PC-3 (cell line): ENCODE data around the gene NBR1.

ENCODE experiments used
- EZH2 ChIP-seq: fragments of 300-600 bp; sonication (generic); IDR thresholded peaks from one replicate; pipeline ENCODE4 v1.6.1; 2017; ENCODE audit warnings: antibody characterized with exemption, mild to moderate bottlenecking, low read length; ENCODE audit not compliant: unreplicated experiment
- TF ChIP-seq, protein P1 (sequence below): fragments of 300-600 bp; sonication (generic); conservative IDR thresholded peaks from 2 replicates; pipeline ENCODE4 v1.5.1; 2017; ENCODE audit warnings: antibody characterized with exemption, low read depth, mild to moderate bottlenecking, low read length

DNA sequence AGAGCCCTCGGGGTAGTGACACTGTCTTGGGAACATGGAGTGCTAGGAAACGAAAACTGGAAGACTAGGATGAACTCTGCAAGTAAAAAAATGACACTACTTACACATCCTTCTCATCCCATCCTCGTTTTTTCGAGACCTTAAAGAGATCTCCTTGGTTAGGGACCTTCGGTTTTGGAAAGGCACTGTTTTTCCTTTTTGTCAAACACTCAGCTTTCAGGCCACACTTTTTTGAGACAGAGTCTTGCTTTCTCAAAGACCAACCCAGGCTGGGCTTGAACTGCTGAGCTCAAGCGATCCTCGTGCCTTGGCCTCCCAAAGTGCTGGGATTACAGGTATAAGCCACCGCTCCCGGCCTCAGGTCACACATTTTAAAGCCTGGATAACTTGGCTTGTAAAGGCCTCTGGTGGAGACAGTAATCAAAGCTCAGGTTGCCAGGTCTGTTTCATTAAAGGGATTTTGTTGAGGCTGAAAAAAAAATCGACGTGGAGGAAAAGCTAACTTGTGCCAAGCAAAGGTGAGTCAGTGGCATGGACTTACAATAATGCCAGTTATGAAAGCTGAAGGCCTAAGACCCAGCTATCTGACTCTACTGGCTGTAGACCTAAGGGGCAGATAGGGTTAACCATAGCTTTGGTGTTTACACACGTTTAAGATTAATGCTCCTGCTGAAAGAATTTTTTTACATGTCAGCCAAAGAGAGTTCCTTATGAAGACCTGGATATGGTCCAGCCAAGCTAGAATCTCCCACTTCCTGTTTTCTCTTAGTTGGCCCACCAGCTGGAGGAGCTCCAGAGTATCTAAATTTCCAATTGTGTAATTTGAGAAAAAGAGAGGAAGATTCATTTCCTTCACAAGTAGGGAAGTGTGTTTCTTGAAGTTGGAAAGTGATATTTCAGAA is 823 bp downstream of the NBR1 start:
- TF ChIP-seq EZH2 = no peak
- TF ChIP-seq, protein P1, sequence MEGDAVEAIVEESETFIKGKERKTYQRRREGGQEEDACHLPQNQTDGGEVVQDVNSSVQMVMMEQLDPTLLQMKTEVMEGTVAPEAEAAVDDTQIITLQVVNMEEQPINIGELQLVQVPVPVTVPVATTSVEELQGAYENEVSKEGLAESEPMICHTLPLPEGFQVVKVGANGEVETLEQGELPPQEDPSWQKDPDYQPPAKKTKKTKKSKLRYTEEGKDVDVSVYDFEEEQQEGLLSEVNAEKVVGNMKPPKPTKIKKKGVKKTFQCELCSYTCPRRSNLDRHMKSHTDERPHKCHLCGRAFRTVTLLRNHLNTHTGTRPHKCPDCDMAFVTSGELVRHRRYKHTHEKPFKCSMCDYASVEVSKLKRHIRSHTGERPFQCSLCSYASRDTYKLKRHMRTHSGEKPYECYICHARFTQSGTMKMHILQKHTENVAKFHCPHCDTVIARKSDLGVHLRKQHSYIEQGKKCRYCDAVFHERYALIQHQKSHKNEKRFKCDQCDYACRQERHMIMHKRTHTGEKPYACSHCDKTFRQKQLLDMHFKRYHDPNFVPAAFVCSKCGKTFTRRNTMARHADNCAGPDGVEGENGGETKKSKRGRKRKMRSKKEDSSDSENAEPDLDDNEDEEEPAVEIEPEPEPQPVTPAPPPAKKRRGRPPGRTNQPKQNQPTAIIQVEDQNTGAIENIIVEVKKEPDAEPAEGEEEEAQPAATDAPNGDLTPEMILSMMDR = peak; percentile 41; the same call in 1 of the 2 replicates
